ENCODE results near the gene UCN3.

Gene UCN3

GRCh38 chr10:5364890-5365338, at the start of gene UCN3:
UCN3 (plus strand) TSS chr10:5364966; CDS start chr10:5373721, 8,755 bp downstream.
- DNase-seq, result no peak

GRCh38 chr10:5317547-5318107, 47.1 kb upstream of the UCN3 start:
- peak; percentile 97 for DNase-seq

- DNase-seq, result no peak
These were observed 46.6 kb upstream of the UCN3 start for GRCh38 chr10:5318148-5318547.

GRCh38 chr10:5319863-5320262, 44.9 kb upstream of the UCN3 start:
- DNase-seq, result no peak

DNA sequence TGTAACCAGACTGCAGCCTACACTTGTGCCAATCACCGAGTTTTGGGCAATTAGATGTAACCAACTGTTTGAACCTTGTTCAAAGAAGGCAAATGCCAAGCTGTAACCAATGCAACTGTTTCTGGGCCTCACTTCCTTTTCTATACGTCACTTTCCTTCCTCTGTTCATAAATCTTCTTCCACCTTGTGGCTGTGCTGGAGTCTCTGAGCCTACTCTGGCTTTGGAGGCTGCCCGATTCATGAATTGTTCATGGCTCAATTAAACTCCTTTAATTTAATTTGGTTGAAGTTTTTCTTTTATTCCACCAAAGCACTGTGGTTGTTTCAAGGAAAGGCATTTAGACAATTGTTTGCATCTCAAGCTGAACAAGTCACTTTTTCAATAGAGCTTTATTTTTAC, 43.5 kb upstream of the UCN3 start:
- no peak for DNase-seq

DNA sequence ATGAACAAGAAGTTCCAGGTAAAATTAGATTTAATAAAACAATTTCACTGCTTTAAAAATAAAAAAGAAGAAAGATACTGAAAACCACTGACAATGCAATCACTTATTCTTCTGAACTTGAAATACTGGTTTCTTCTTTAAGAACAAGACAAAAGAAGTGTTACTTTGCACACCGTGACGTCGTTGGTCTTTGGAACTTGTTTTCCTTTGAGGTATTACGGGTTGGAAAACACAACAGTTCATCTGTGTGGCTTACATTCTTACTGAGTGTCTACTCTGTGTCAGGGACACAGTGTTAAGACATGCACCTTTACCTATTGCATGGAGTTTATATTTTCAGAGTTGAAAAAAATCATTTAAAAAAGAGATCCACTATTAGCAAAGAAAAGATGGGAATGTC, 41.3 kb upstream of the UCN3 start:
- DNase-seq, result no peak

- no peak for DNase-seq
These were observed 39.7 kb upstream of the UCN3 start for GRCh38 chr10:5325076-5325475.

DNA sequence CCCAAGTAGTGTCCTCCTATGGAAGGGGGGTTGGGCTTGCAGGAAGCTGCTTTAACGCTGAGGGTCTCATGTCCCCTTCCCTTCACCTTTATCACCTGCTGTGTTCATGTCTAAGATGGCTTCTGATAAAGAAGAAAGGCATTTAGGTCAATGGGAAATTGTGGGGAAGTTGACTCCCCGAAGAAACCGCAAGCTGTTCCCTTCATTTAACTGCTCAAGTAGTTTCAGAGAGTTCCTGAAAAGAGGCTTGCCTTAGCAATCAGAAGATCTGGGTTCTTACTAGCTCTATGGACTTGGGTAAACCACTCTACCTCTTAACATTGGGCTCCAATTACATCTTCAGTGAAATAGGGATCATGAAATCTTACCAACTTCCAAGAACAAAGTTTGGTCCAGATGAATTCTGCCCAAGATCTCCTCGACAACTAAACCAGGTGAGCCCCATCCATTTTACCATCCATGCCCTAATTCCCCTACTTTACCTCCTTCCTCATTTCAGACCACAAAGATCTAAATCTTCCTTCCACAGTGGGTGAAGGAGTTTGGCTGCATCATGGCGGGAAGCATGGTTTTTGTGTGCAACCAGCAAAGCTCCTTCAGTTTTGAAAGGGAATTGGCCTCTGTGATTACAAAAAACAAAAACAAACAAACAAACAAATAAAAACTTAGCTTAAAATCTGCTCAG, 30.4 kb upstream of the UCN3 start:
- no peak for DNase-seq

GRCh38 chr10:5338010-5338409, 26.8 kb upstream of the UCN3 start:
- DNase-seq, result no peak

DNA sequence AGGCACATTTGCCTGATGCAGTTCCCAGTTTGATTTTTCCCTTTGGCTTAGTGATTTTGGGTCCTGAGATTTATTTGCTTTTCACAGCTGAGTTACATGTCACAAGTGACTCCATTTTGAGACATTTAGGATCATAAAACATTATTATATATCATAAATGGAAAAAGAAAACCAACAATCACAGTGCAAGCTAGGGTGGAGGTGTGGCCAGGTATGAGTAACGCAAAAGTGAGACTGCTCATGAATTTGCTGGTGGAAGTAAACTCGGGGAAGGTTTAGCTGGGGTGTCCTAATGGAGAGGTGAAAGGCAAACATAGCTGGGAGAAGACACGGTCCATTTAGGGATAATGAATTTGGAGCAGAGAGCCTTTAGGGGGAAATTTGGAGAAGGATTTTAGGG, 21.7 kb upstream of the UCN3 start:
- DNase-seq, result no peak

DNA sequence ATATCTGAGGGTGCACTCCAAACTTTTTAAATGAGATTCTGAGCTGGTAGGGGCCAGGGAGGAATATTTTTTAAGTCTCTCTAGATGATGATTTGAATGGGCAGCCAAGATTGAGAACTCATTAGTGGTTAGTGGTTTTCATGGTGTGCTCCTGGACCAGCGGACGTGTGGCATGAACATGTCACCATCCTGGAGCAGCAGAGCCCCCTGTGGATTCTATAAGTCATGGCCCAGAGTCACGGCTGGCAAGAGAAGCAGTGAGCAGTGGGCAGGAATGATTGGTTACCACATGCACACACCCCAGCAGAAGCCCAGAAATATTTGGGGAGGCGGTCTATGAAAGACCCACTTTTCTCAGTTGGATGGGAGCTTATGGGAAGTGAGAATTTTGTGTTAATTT, 21.2 kb upstream of the UCN3 start:
- peak; percentile 41 for DNase-seq

- no peak for DNase-seq
These were observed 20.8 kb upstream of the UCN3 start for GRCh38 chr10:5343979-5344378.

- no peak for DNase-seq
These were observed 20.0 kb upstream of the UCN3 start for GRCh38 chr10:5344746-5345145.

GRCh38 chr10:5346881-5347280, 17.9 kb upstream of the UCN3 start:
- DNase-seq, result no peak

DNA sequence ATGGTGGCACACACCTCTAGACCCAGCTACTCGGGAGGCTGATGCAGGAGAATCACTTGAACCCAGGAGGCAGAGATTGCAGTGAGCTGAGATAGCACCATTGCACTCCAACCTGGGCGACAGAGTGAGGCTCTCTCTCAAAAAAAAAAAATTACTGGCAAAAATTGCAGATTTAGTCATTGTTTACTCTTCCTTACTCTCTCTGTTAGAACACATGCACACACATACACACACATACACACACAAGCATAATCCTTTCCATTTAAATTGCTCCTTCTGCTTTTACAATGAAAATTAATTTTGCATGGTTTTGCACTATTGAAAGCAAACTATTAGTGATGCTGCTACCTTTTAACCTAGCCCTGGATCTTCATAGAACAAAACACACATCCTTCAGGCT, 15.4 kb upstream of the UCN3 start:
- no peak for DNase-seq

- DNase-seq, result no peak
These were observed 10.7 kb upstream of the UCN3 start for GRCh38 chr10:5354068-5354467.

DNA sequence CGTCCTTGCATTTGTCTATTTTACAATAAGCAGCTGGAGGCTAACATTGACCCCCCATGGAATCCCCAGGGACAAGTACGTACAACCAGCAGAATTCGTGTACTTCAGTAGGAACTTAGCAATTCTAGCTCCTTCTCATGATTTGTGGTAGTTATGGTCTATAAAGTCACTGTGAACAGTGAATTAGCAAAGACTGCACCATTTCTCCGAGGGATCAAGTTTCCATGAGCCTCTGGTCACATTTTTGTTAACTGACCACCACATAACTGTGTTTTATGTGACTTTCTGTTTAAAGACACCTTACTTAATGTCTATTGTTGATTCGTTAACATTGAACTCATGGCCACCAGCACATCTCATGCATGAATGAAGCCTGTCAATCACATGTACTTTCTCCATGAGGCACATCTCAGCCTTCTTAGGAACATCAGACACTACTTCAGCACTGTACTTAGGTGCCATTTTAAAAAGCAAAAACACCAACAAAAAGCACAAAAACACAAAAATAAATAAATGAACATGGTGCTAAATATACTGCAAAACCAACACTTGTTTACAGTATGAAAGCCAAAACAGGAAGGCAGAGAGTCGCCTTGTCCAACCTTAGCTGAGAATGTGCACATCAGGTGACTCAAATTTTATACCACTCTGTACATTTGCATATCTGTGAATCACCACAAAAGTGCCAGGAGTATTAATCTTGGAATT, 9.0 kb upstream of the UCN3 start:
- no peak for DNase-seq

DNA sequence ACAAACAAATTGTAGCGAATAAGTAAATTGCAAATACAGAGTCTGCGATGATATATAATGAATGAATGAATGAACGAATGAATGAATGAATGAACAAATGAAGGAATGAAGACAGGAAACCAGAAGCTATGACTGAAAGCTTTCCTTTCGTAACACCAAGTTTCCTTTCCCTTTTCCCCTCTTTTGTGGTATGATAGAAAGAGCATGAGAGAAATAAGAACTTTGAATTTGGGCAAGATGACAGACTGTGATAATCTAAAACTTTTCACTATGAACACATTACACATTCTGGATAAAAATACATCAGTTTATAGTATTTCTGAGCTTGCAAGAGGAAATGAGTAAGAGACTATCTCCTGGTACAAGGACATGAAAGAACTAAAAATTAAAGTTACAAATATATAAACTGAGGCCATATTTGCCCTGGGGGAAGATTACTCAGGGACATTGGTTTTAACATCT, 8.4 kb upstream of the UCN3 start:
- no peak for DNase-seq

- no peak for DNase-seq
These were observed 4.3 kb upstream of the UCN3 start for GRCh38 chr10:5360318-5360915.

DNA sequence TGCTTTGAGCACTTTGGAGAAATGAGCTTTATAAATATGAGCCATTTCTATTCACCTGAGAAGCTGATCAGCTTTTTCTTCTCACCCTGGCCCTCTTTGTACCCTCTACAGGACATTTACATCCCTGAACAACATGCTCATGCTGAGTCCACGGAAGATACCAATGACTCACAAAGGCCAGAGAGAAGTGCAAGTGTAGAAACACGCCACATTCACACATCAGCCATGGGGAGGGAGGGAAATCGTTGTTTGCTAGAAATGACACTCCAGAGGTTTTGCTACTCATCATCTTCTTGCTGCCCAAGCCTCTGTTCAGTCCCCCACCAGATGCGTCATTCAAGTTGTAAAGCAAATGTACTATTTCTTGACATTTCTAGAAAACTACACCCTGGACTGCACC, 2.8 kb upstream of the UCN3 start:
- DNase-seq, result no peak

DNA sequence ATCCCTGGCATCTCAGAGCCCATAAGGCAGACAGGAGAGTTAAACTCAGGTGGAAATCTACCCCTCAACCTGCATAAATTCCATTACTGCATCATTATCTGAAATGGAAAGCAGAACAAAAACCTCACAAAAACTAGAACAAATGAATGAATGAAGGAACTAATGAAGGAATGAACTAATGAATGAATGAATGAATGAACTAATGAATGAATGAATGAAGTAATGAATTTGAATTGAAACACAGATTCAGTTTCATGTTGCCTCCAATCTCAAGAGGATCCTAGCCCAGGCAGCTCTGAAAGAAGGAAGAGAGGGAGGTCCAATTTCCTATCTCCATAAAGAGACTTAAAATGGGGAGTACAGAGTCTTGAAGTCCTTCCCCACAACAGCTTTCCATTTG, 1.9 kb upstream of the UCN3 start:
- no peak for DNase-seq

- DNase-seq, result no peak
These were observed 392 bp upstream of the UCN3 start for GRCh38 chr10:5364374-5364773.

DNA sequence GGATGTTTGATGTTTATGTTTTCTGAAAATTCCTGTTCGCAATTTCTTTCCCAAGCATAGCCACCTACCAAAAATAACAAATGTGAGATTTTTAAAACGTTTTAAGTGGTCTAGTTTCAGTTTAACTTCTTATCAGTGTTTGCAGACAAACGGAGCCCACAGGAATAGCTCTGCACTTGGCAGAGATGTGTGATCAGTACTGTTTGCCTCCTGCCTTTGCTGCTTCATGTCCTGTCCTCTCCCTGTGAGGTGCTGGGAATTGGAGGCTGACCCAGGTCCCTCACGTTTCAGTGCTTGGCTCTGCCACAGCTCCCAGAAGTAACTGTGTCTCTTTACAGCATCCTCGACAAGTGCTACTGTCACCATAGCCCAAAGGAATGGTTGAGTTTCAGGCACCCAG, 1.2 kb downstream of the UCN3 start:
- DNase-seq, result no peak
